Erythroblast (primary cell): ENCODE results near the gene MARK3.

ENCODE experiments used
- DNase-seq, 2 experiments: peaks; one replicate each; lab custom pipeline; 2025; lab: John Stamatoyannopoulos, UW
- GATA1 ChIP-seq: IDR thresholded peaks from 2 replicates; pipeline ENCODE4 v1.6.1; 2011; ENCODE audit warnings: low read depth, mild to moderate bottlenecking, control low read depth, low read length, moderate library complexity
- POLR2A ChIP-seq: IDR thresholded peaks from 2 replicates; pipeline ENCODE4 v1.6.1; 2011; ENCODE audit warnings: mild to moderate bottlenecking, low read length

MARK3 gene

GRCh38 chr14:103548463-103549351, 163.5 kb downstream of the MARK3 start:
- TF ChIP-seq POLR2A (no peak), GATA1 (no peak)
- DNase-seq: no peak

DNA sequence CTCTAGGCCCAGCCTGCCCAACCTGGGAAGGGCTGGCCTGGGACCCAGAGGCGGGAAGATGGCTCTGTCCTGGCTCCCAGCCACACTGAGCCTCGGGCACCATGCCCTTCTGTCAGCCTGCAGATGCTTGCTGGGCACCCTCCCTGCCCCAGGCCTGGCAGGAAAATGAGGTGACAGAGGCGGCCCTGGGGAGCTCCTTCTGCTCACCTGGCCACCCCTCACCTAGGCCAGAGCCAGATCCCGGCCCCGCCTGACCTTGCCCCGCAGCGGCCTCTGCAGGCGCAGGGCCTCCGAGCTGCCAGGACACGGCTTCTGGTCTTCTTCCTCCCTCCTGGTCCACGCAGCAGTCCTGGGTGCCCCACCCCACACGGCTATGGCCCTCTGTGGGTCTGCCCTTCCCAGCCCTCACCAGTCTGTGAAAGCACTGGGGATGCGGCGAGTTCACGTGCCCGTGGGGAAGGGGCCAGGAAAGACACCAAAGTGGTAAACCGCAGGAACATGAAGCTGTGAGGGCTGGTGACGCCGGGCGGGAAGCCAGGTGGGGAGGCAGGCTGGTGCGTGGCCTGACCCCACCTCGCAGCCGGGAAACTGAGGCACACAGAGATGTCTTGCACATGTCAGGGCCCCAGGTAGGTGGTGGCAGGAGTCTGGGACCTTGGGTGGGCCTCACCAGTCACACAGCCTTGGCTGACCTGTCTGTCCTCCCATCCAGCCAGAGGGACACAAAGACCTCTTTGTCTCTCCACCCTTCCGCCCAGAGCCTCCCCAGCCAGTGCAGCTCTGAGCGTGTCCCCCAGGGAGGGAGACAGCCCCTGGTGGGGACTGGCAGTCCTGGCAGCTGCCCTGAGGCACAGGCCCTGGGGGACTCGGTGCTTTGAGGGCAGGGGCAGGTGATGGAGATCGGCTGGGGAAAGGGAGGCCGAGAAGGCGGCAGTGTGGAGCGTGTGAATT, 164.4 kb downstream of the MARK3 start:
- no peak for TF ChIP-seq POLR2A
- no peak for TF ChIP-seq GATA1
- DNase-seq: no peak

- TF ChIP-seq POLR2A (no peak), GATA1 (no peak)
- DNase-seq: no peak
Observed at GRCh38 chr14:103550451-103551337, 165.5 kb downstream of the MARK3 start.

DNA sequence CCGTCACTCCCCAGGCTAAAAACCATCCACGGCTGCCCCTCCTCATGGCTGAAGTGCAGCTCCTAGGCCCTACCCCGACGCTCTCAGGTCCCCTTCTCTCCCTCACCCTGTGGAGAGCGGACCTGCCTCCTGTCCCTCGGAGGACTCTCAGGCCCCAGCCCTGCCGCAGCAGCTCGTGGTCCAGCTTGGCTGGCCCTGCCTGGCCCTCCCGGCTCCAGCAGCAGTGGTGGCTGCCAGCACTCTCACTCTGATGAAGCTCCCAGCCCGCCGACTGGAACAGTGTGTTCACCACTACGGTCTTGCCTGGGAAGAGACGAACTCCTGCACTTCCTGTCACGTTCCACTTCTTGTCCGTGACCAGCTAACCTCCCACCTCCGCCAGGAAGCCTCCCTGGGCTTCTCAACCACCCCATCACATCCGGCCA, 166.1 kb downstream of the MARK3 start:
- TF ChIP-seq GATA1 (no peak), POLR2A (no peak)
- DNase-seq: no peak

- no peak for TF ChIP-seq POLR2A
- no peak for TF ChIP-seq GATA1
- no peak for DNase-seq
Observed at GRCh38 chr14:103552011-103552845, 167.0 kb downstream of the MARK3 start.

DNA sequence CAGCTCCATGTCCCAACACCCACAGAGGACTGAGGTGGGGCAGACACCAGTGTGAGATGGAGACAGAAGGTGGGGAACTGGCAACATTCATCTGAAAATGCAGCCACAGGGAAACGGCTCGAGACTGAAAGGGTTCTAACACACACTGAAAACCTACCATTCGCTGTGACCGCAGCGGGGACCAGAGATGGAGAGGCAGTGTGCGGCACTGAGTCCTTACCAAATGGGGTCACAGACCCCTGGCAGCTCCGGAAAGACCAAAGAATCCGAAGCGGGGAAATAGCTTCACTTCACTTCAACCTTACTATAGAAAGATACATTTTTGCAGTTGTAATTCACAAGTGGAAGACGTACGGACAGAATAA, 167.6 kb downstream of the MARK3 start:
- TF ChIP-seq GATA1 (no peak), POLR2A (no peak)
- DNase-seq: no peak
